Left lobe of liver (tissue), 2 donors: ENCODE measurements around the gene LMNTD2. TPM values are rescaled to one million over a fixed set of nuclear protein-coding genes. Genes with fewer than 3 reads are reported as not detected.

Experiments
- ATAC-seq: fragments of 200-7000 bp; cut with Tn5 transposase; one replicate; pipeline ENCODE4 v1.9.1; 2020; ENCODE audit warnings: mild to moderate bottlenecking, moderate library complexity
- DNase-seq: peaks from one replicate; pipeline ENCODE4 v3.0.0-alpha.2; 2020; ENCODE audit warnings: low spot score
- total RNA-seq: library from RNA; stranded (reverse); gene quantifications from one replicate; pipeline ENCODE4 v1.2.1, GENCODE V29; 2021
- donor health status: DM: no; HTN: no; CAD: no; lungs with moderate emphysema.
- donor health status: DM: no; HTN: yes; CAD: no.

Gene LMNTD2
- total RNA-seq, 1 donor from 2014 or later: 13.4 TPM

GRCh38 chr11:569158-569885, 8.8 kb upstream of the LMNTD2 start:
- ATAC-seq (peak; percentile 55), DNase-seq (peak; percentile 93)

GRCh38 chr11:568306-569157, 8.0 kb upstream of the LMNTD2 start:
- peak; percentile 97 for DNase-seq
- peak; percentile 79 for ATAC-seq

- ATAC-seq: no peak
- DNase-seq: no peak
Observed at GRCh38 chr11:567629-568292, 7.2 kb upstream of the LMNTD2 start.

- ATAC-seq (peak; percentile 17), DNase-seq (no peak)
Observed at GRCh38 chr11:567011-567628, 6.6 kb upstream of the LMNTD2 start.

- DNase-seq: no peak
- ATAC-seq: no peak
Observed at GRCh38 chr11:565921-566509, 5.5 kb upstream of the LMNTD2 start.

GRCh38 chr11:563812-564578, 3.5 kb upstream of the LMNTD2 start:
- no peak for ATAC-seq
- DNase-seq: no peak

- no peak for ATAC-seq
- no peak for DNase-seq
Observed at GRCh38 chr11:563066-563811, 2.7 kb upstream of the LMNTD2 start.

GRCh38 chr11:562046-562645, 1.6 kb upstream of the LMNTD2 start:
- DNase-seq (no peak), ATAC-seq (no peak)

GRCh38 chr11:561148-562003, 838 bp upstream of the LMNTD2 start:
- peak; percentile 90 for DNase-seq

GRCh38 chr11:559712-560304, 730 bp downstream of the LMNTD2 start:
- DNase-seq: peak; percentile 85
- peak; percentile 58 for ATAC-seq

More at GRCh38 chr11:561148-562003, 838 bp upstream of the LMNTD2 start:
- peak; percentile 63 for ATAC-seq

GRCh38 chr11:559020-559620, 1.4 kb downstream of the LMNTD2 start:
- ATAC-seq: no peak
- no peak for DNase-seq

- no peak for DNase-seq
- ATAC-seq: no peak
Observed at GRCh38 chr11:558503-558902, 2.0 kb downstream of the LMNTD2 start.

- DNase-seq: no peak
- ATAC-seq: no peak
Observed at GRCh38 chr11:557328-558132, 3.0 kb downstream of the LMNTD2 start.

- ATAC-seq (no peak), DNase-seq (no peak)
Observed at GRCh38 chr11:556662-557256, 3.8 kb downstream of the LMNTD2 start.

- DNase-seq (no peak), ATAC-seq (no peak)
Observed at GRCh38 chr11:555780-556661, 4.5 kb downstream of the LMNTD2 start.
